Neural cell (in vitro differentiated cells): ENCODE measurements around the gene RORC.

ENCODE experiments used
- CTCF ChIP-seq: fragments of 450-650 bp; IDR thresholded peaks from 2 replicates; pipeline ENCODE4 v1.5.1; 2014; ENCODE audit warnings: antibody characterized with exemption, mild to moderate bottlenecking, moderate library complexity; ENCODE audit not compliant: poor library complexity, severe bottlenecking
- EP300 ChIP-seq: fragments of 450-650 bp; conservative IDR thresholded peaks from 2 replicates; pipeline ENCODE4 v1.6.1; 2014; ENCODE audit warnings: antibody characterized with exemption, mild to moderate bottlenecking, moderate library complexity; ENCODE audit not compliant: poor library complexity, severe bottlenecking
- EZH2 ChIP-seq: fragments of 200-600, 300-800 bp; shearing (Covaris generic), sonication (generic); IDR thresholded peaks from 2 replicates; pipeline ENCODE4 v1.6.1; 2014; ENCODE audit warnings: antibody characterized with exemption, low read length, borderline replicate concordance, mild to moderate bottlenecking; ENCODE audit not compliant: insufficient read depth, poor library complexity, severe bottlenecking
- MXI1 ChIP-seq: fragments of 450-650 bp; conservative IDR thresholded peaks from 2 replicates; pipeline ENCODE4 v1.6.1; 2014; ENCODE audit warnings: antibody characterized with exemption, mild to moderate bottlenecking; ENCODE audit not compliant: poor library complexity, severe bottlenecking
- POLR2AphosphoS5 ChIP-seq: IDR thresholded peaks from 2 replicates; pipeline ENCODE4 v1.6.1; 2012
- RAD21 ChIP-seq: fragments of 450-650 bp; conservative IDR thresholded peaks from 2 replicates; pipeline ENCODE4 v1.6.1; 2014; ENCODE audit warnings: antibody characterized with exemption, mild to moderate bottlenecking, moderate library complexity
- REST ChIP-seq: IDR thresholded peaks from 2 replicates; pipeline ENCODE4 v1.6.1; 2012; ENCODE audit warnings: borderline replicate concordance
- TAF1 ChIP-seq: IDR thresholded peaks from 2 replicates; pipeline ENCODE4 v1.6.1; 2012; ENCODE audit warnings: low read depth

- no peak for TF ChIP-seq CTCF
- no peak for TF ChIP-seq EP300
- no peak for TF ChIP-seq RAD21
- no peak for TF ChIP-seq EZH2
- no peak for TF ChIP-seq POLR2AphosphoS5
- no peak for TF ChIP-seq MXI1
- no peak for TF ChIP-seq TAF1
- TF ChIP-seq REST, result no peak
Observed at GRCh38 chr1:151800830-151801229, 30.8 kb downstream of the RORC start.
